Activated CD4-positive, alpha-beta T cell treated with anti-CD3 and anti-CD28 coated beads for 48 hours (primary cell): Measurements from ENCODE around the gene GALNT7.

Experiments
- DNase-seq: peaks from one replicate; pipeline ENCODE4 v3.0.0-alpha.2; 2020

The GALNT7 gene

GRCh38 chr4:173365359-173365996 is 196.9 kb downstream of the GALNT7 start:
- DNase-seq: no peak

- DNase-seq: no peak
Measured at GRCh38 chr4:173367285-173367684, 198.7 kb downstream of the GALNT7 start.

GRCh38 chr4:173367946-173368345 is 199.3 kb downstream of the GALNT7 start:
- no peak for DNase-seq

- peak; percentile 69 for DNase-seq
Measured at GRCh38 chr4:173370130-173370476, 201.5 kb downstream of the GALNT7 start.

- peak; percentile 97 for DNase-seq
Measured at GRCh38 chr4:173370477-173371291, 202.1 kb downstream of the GALNT7 start, which contains the start of gene SAP30. TSS of gene SAP30 (plus strand) at chr4:173370954. CDS start at chr4:173371183, 229 bp downstream.

- peak; percentile 54 for DNase-seq
Measured at GRCh38 chr4:173371292-173372192, 202.9 kb downstream of the GALNT7 start.
